Activated naive CD4-positive, alpha-beta T cell treated with anti-CD3 and anti-CD28 coated beads for 36 hours (primary cell): ENCODE data around the gene ITGA3. TPM values are rescaled to one million over a fixed set of nuclear protein-coding genes. Genes with fewer than 3 reads are reported as not detected.

Source experiments
- CTCF ChIA-PET: fragments of 350-600 bp; sonication (Branson Sonifier 250); formaldehyde crosslinking; loops from one replicate; lab custom pipeline; 2021; ENCODE audit warnings: antibody characterized with exemption; lab: Charles Lee
- DNase-seq: peaks from one replicate; pipeline ENCODE4 v3.0.0-alpha.2; 2020
- H3K27ac Mint-ChIP-seq: one replicate; pipeline ENCODE4 v1.8.0; 2021; ENCODE audit warnings: mild to moderate bottlenecking, mixed read lengths
- H3K27me3 Mint-ChIP-seq: one replicate; pipeline ENCODE4 v1.8.0; 2021; ENCODE audit warnings: low read depth, mixed read lengths
- H3K36me3 Mint-ChIP-seq: one replicate; pipeline ENCODE4 v1.8.0; 2021; ENCODE audit warnings: low read depth, mixed read lengths
- H3K4me1 Mint-ChIP-seq: one replicate; pipeline ENCODE4 v1.8.0; 2021; ENCODE audit warnings: low read depth, mixed read lengths
- H3K4me3 Mint-ChIP-seq: one replicate; pipeline ENCODE4 v1.8.0; 2021; ENCODE audit warnings: mild to moderate bottlenecking, moderate library complexity, mixed read lengths
- H3K9me3 Mint-ChIP-seq: one replicate; pipeline ENCODE4 v1.8.0; 2021; ENCODE audit warnings: mixed read lengths
- intact Hi-C: fragments of 100-400 bp; cut with micrococcal nuclease; formaldehyde crosslinking; loops from one replicate; pipeline ENCODE4 v1.15.1; 2023
- total RNA-seq, 2 experiments: library from RNA; stranded (reverse); gene quantifications; one replicate each; pipeline ENCODE4 v1.2.3, GENCODE V29; 2021

ITGA3 gene
- total RNA-seq, 2 experiments from 2014 or later: 17.9 to 19.3 TPM

- CTCF ChIA-PET: interaction anchor here (0.6 to 8.2 kb wide), 16 partner anchors 10 to 266 kb away, joined by 3 to 92 read pairs (median 4); partner anchors contain the start of genes ITGA3 and PDK2
- H3K27me3 Mint-ChIP-seq: peaks cover 25% of the 10 kb centered on the region
- H3K4me3 Mint-ChIP-seq: no peak overlapping the region
- peaks cover 18% of the 10 kb centered on the region for H3K4me1 Mint-ChIP-seq
- no peak for DNase-seq
- intact Hi-C loops: loop anchor here (2.0 kb wide), 1 partner anchor 69 kb away; the partner anchor contains the start of gene PDK2
- H3K36me3 Mint-ChIP-seq: no peaks in the 10 kb centered on the region
- no peak overlapping the region for H3K27ac Mint-ChIP-seq
- no peaks in the 10 kb centered on the region for H3K9me3 Mint-ChIP-seq
Observed at GRCh38 chr17:50026046-50026675, 29.7 kb upstream of the ITGA3 start.

- no peaks in the 10 kb centered on the region for H3K9me3 Mint-ChIP-seq
- H3K27me3 Mint-ChIP-seq: peaks cover 25% of the 10 kb centered on the region
- no peak overlapping the region for H3K4me3 Mint-ChIP-seq
- H3K4me1 Mint-ChIP-seq: peaks cover 18% of the 10 kb centered on the region
- peak; percentile 90 for DNase-seq
- CTCF ChIA-PET: interaction anchor here (0.8 to 8.2 kb wide), 12 partner anchors 16 to 266 kb away, joined by 3 to 92 read pairs (median 5); partner anchors contain the start of genes ITGA3 and PDK2
- H3K36me3 Mint-ChIP-seq: no peaks in the 10 kb centered on the region
- no peak overlapping the region for H3K27ac Mint-ChIP-seq
- intact Hi-C loops: loop anchor here (1.0 to 2.0 kb wide), 3 partner anchors 29 to 68 kb away; partner anchors contain the start of genes ITGA3 and PDK2
Observed at GRCh38 chr17:50026837-50027171, 29.1 kb upstream of the ITGA3 start.

- Mint-ChIP-seq H3K4me1 (peaks cover 18% of the 10 kb centered on the region), H3K36me3 (no peaks in the 10 kb centered on the region), H3K27ac (no peak overlapping the region), H3K9me3 (no peaks in the 10 kb centered on the region), H3K4me3 (peak overlapping the region; percentile 68), H3K27me3 (peaks cover 25% of the 10 kb centered on the region)
- CTCF ChIA-PET: interaction anchor here (0.8 to 8.2 kb wide), 11 partner anchors 17 to 87 kb away, joined by 3 to 92 read pairs (median 5); partner anchors contain the start of genes ITGA3 and PDK2
- peak; percentile 35 for DNase-seq
- intact Hi-C loops: loop anchor here (1.0 to 2.0 kb wide), 3 partner anchors 29 to 67 kb away; partner anchors contain the start of genes ITGA3 and PDK2
Observed at GRCh38 chr17:50027172-50027880, 28.6 kb upstream of the ITGA3 start.

GRCh38 chr17:50027881-50028735, 27.8 kb upstream of the ITGA3 start:
- no peak overlapping the region for H3K27ac Mint-ChIP-seq
- H3K4me1 Mint-ChIP-seq: peaks cover 18% of the 10 kb centered on the region
- no peak for DNase-seq
- no peaks in the 10 kb centered on the region for H3K36me3 Mint-ChIP-seq
- CTCF ChIA-PET: interaction anchor here (0.6 to 8.2 kb wide), 5 partner anchors 27 to 167 kb away, joined by 3 to 92 read pairs (median 47); partner anchors contain the start of genes ITGA3 and PDK2
- intact Hi-C loops: loop anchor here (1.0 to 2.0 kb wide), 3 partner anchors 28 to 67 kb away; partner anchors contain the start of genes ITGA3 and PDK2
- peak overlapping the region; percentile 68 for H3K4me3 Mint-ChIP-seq
- peaks cover 25% of the 10 kb centered on the region for H3K27me3 Mint-ChIP-seq
- H3K9me3 Mint-ChIP-seq: no peaks in the 10 kb centered on the region

GRCh38 chr17:50028736-50029120, 27.2 kb upstream of the ITGA3 start:
- intact Hi-C loops: no loop called here
- no peak for DNase-seq

GRCh38 chr17:50029185-50029584, 26.7 kb upstream of the ITGA3 start:
- H3K27ac Mint-ChIP-seq: no peak overlapping the region
- CTCF ChIA-PET: interaction anchor here (5.7 to 8.2 kb wide), 3 partner anchors 26 to 63 kb away, joined by 47 to 92 read pairs (median 84); partner anchors contain the start of genes ITGA3 and PDK2
- peaks cover 18% of the 10 kb centered on the region for H3K4me1 Mint-ChIP-seq
- H3K4me3 Mint-ChIP-seq: no peak overlapping the region
- intact Hi-C loops: no loop called here
- peaks cover 25% of the 10 kb centered on the region for H3K27me3 Mint-ChIP-seq
- no peaks in the 10 kb centered on the region for H3K36me3 Mint-ChIP-seq
- no peaks in the 10 kb centered on the region for H3K9me3 Mint-ChIP-seq
- no peak for DNase-seq

More at GRCh38 chr17:50028736-50029120, 27.2 kb upstream of the ITGA3 start:
- Mint-ChIP-seq H3K27ac (no peak overlapping the region), H3K4me1 (peaks cover 18% of the 10 kb centered on the region), H3K27me3 (peaks cover 25% of the 10 kb centered on the region), H3K9me3 (no peaks in the 10 kb centered on the region), H3K4me3 (no peak overlapping the region), H3K36me3 (no peaks in the 10 kb centered on the region)
- CTCF ChIA-PET: interaction anchor here (5.7 to 8.2 kb wide), 3 partner anchors 26 to 64 kb away, joined by 47 to 92 read pairs (median 84); partner anchors contain the start of genes ITGA3 and PDK2

- Mint-ChIP-seq H3K27ac (no peak overlapping the region), H3K9me3 (no peaks in the 10 kb centered on the region), H3K4me1 (peaks cover 5% of the 10 kb centered on the region), H3K27me3 (peaks cover 12% of the 10 kb centered on the region), H3K36me3 (no peaks in the 10 kb centered on the region), H3K4me3 (no peak overlapping the region)
- CTCF ChIA-PET: no interaction called here
- no peak for DNase-seq
- intact Hi-C loops: no loop called here
Observed at GRCh38 chr17:50033316-50033715, 22.6 kb upstream of the ITGA3 start.

GRCh38 chr17:50034498-50035364, 21.2 kb upstream of the ITGA3 start:
- CTCF ChIA-PET: interaction anchor here (0.7 to 1.7 kb wide), 3 partner anchors 18 to 53 kb away, joined by 3 to 7 read pairs (median 3); no protein-coding TSS in a partner anchor
- H3K36me3 Mint-ChIP-seq: no peaks in the 10 kb centered on the region
- no peaks in the 10 kb centered on the region for H3K4me1 Mint-ChIP-seq
- no peak overlapping the region for H3K4me3 Mint-ChIP-seq
- peaks cover 4% of the 10 kb centered on the region for H3K27me3 Mint-ChIP-seq
- H3K9me3 Mint-ChIP-seq: no peaks in the 10 kb centered on the region
- H3K27ac Mint-ChIP-seq: no peak overlapping the region
- no peak for DNase-seq
- intact Hi-C loops: no loop called here

GRCh38 chr17:50035421-50035879, 20.5 kb upstream of the ITGA3 start:
- Mint-ChIP-seq H3K4me1 (no peaks in the 10 kb centered on the region), H3K27me3 (peaks cover 1% of the 10 kb centered on the region), H3K36me3 (no peaks in the 10 kb centered on the region), H3K9me3 (no peaks in the 10 kb centered on the region), H3K27ac (no peak overlapping the region), H3K4me3 (no peak overlapping the region)
- CTCF ChIA-PET: interaction anchor here (0.7 to 1.7 kb wide), 2 partner anchors 39 to 52 kb away, joined by 3 to 7 read pairs; no protein-coding TSS in a partner anchor
- no peak for DNase-seq
- intact Hi-C loops: no loop called here

- Mint-ChIP-seq H3K4me3 (no peak overlapping the region), H3K27ac (no peak overlapping the region), H3K9me3 (no peaks in the 10 kb centered on the region), H3K27me3 (no peaks in the 10 kb centered on the region), H3K36me3 (no peaks in the 10 kb centered on the region), H3K4me1 (no peaks in the 10 kb centered on the region)
- intact Hi-C loops: no loop called here
- CTCF ChIA-PET: no interaction called here
- no peak for DNase-seq
Observed at GRCh38 chr17:50035945-50036344, 20.0 kb upstream of the ITGA3 start.
